HepG2 (cell line): ENCODE measurements around the gene METTL26. TPM values are rescaled to one million over a fixed set of nuclear protein-coding genes. Genes with fewer than 3 reads are reported as not detected.

Source experiments
- EEA1 ChIP-seq: sonication (generic); formaldehyde crosslinking; IDR thresholded peaks from 2 replicates; pipeline ENCODE4 v1.5.1; 2020; ENCODE audit warnings: mild to moderate bottlenecking, missing genetic modification reagents, borderline replicate concordance
- FIP1L1 ChIP-seq: fragments of 200-400 bp; formaldehyde crosslinking; IDR thresholded peaks from 2 replicates; pipeline ENCODE4 v1.6.1; 2018; ENCODE audit warnings: low read depth, mild to moderate bottlenecking, low read length, moderate library complexity, borderline replicate concordance; ENCODE audit not compliant: insufficient read depth
- FOXO4 ChIP-seq: sonication (generic); formaldehyde crosslinking; conservative IDR thresholded peaks from 2 replicates; pipeline ENCODE4 v1.8.1; 2023; ENCODE audit warnings: missing genetic modification reagents
- FOXP4 ChIP-seq: sonication (generic); formaldehyde crosslinking; IDR thresholded peaks from 2 replicates; pipeline ENCODE4 v1.4.0; 2020; ENCODE audit warnings: missing genetic modification reagents
- GATAD2A ChIP-seq: IDR thresholded peaks from 2 replicates; pipeline ENCODE4 v1.6.1; 2016
- HNF4A ChIP-seq: sonication (generic); formaldehyde crosslinking; IDR thresholded peaks from 2 replicates; pipeline ENCODE4 v1.4.0; 2020; ENCODE audit warnings: missing genetic modification reagents
- HNRNPL ChIP-seq: fragments of 200-400 bp; formaldehyde crosslinking; IDR thresholded peaks from 2 replicates; pipeline ENCODE4 v1.6.1; 2017; ENCODE audit warnings: mild to moderate bottlenecking, low read depth, low read length
- IRX3 ChIP-seq: sonication (generic); formaldehyde crosslinking; IDR thresholded peaks from 2 replicates; pipeline ENCODE4 v1.8.1; 2023; ENCODE audit warnings: mild to moderate bottlenecking, low read depth, missing genetic modification reagents, borderline replicate concordance
- KAT7 ChIP-seq: IDR thresholded peaks from 2 replicates; pipeline ENCODE4 v1.6.1; 2018; ENCODE audit warnings: borderline replicate concordance, missing compliant biosample characterization
- MTA3 ChIP-seq: sonication (generic); formaldehyde crosslinking; IDR thresholded peaks from 2 replicates; pipeline ENCODE4 v1.4.0; 2020; ENCODE audit warnings: missing genetic modification reagents
- ONECUT2 ChIP-seq: sonication (generic); formaldehyde crosslinking; IDR thresholded peaks from 2 replicates; pipeline ENCODE4 v1.4.0; 2020; ENCODE audit warnings: missing genetic modification reagents
- SNAPC2 ChIP-seq: sonication (generic); formaldehyde crosslinking; IDR thresholded peaks from 2 replicates; pipeline ENCODE4 v1.8.1; 2022; ENCODE audit warnings: mild to moderate bottlenecking, missing genetic modification reagents
- ZBED4 ChIP-seq: sonication (generic); formaldehyde crosslinking; IDR thresholded peaks from 2 replicates; pipeline ENCODE4 v1.4.0; 2020; ENCODE audit warnings: missing genetic modification reagents, borderline replicate concordance
- ZFAT ChIP-seq: sonication (generic); formaldehyde crosslinking; conservative IDR thresholded peaks from 2 replicates; pipeline ENCODE4 v1.8.1; 2023; ENCODE audit warnings: missing genetic modification reagents, inconsistent platforms
- ZFP1 ChIP-seq: IDR thresholded peaks from 2 replicates; pipeline ENCODE4 v1.6.1; 2016
- ZFX ChIP-seq: sonication (generic); formaldehyde crosslinking; IDR thresholded peaks from 2 replicates; pipeline ENCODE4 v1.4.0; 2020; ENCODE audit warnings: mild to moderate bottlenecking, low read depth, missing genetic modification reagents, moderate library complexity
- ZNF256 ChIP-seq: sonication (generic); formaldehyde crosslinking; conservative IDR thresholded peaks from 2 replicates; pipeline ENCODE4 v1.4.0; 2020; ENCODE audit warnings: missing genetic modification reagents
- ZNF34 ChIP-seq: sonication (generic); formaldehyde crosslinking; IDR thresholded peaks from 2 replicates; pipeline ENCODE4 v1.4.0; 2020; ENCODE audit warnings: mild to moderate bottlenecking, missing genetic modification reagents, borderline replicate concordance
- ZNF496 ChIP-seq: sonication (generic); formaldehyde crosslinking; IDR thresholded peaks from 2 replicates; pipeline ENCODE4 v1.8.1; 2023; ENCODE audit warnings: mild to moderate bottlenecking, moderate library complexity, missing genetic modification reagents; ENCODE audit not compliant: insufficient replicate concordance
- ZNF530 ChIP-seq: sonication (generic); formaldehyde crosslinking; IDR thresholded peaks from 2 replicates; pipeline ENCODE4 v1.5.0; 2020; ENCODE audit warnings: low read depth, mild to moderate bottlenecking, missing genetic modification reagents
- ZNF552 ChIP-seq: sonication (generic); formaldehyde crosslinking; IDR thresholded peaks from 2 replicates; pipeline ENCODE4 v1.9.0; 2022; ENCODE audit warnings: missing genetic modification reagents, mild to moderate bottlenecking, borderline replicate concordance
- ZNF841 ChIP-seq: sonication (generic); formaldehyde crosslinking; IDR thresholded peaks from 2 replicates; pipeline ENCODE4 v1.8.1; 2023; ENCODE audit warnings: missing genetic modification reagents, borderline replicate concordance
- polyA plus RNA-seq, 8 experiments: library from polyadenylated mRNA; depleted of rRNA in 3 of 8; stranded (reverse) in 7 of 8; unstranded in 1 of 8; fragments of >200 nt; fragmentation: Illumina TruSeq in 4 of 8; extraction: Trizol in 4 of 8; gene quantifications; 2 replicates each; pipeline versions ENCODE4 v1.2.1 to v1.2.3, GENCODE V29; 2011 to 2016; ENCODE audit warnings: low read depth in 4 of 8, missing spikeins in 1 of 8, mixed read lengths in 1 of 8; ENCODE audit not compliant: insufficient read depth in 1 of 8
- total RNA-seq, 5 experiments: library from RNA; depleted of rRNA; stranded (reverse); fragments of >200 nt; fragmentation: Illumina TruSeq; extraction: Trizol; gene quantifications; 2 replicates each; pipeline ENCODE4 v1.2.3, GENCODE V29; 2016; ENCODE audit warnings: low read depth in 1 of 5

Gene METTL26
- total and polyA plus RNA-seq, 2 of the 13 experiments (the other 11 are each of a cell fraction or from before 2014, with no cell fraction given) = 65.5 to 70.1 TPM

GRCh38 chr16:642189-643049 lies 6.3 kb upstream of the METTL26 start (continued):
- TF ChIP-seq ZNF552 = 0 out of 2 replicates have a peak, but pooled peaks have one; percentile 41
- no peak for TF ChIP-seq IRX3 (CRISPR knock-in tag)
- no peak for TF ChIP-seq EEA1 (CRISPR knock-in tag)
- TF ChIP-seq SNAPC2 (CRISPR knock-in tag) = 0 out of 2 replicates have a peak, but pooled peaks have one; percentile 57
- TF ChIP-seq FOXP4 = no peak
- no peak for TF ChIP-seq ZNF34
- no peak for TF ChIP-seq ZNF496 (CRISPR knock-in tag)
- no peak for TF ChIP-seq ZFAT
- no peak for TF ChIP-seq FOXO4 (CRISPR knock-in tag)
- peak; percentile 95 for TF ChIP-seq ZBED4 (CRISPR knock-in tag)
- 0 out of 2 replicates have a peak, but pooled peaks have one; percentile 26 for TF ChIP-seq HNRNPL
- peak; percentile 87 for TF ChIP-seq ZFX (CRISPR knock-in tag)
- TF ChIP-seq ZNF530 (CRISPR knock-in tag) = 0 out of 2 replicates have a peak, but pooled peaks have one; percentile 58
- no peak for TF ChIP-seq ONECUT2 (CRISPR knock-in tag)
- TF ChIP-seq ZFP1 (CRISPR knock-in tag) = no peak
- TF ChIP-seq MTA3 (CRISPR knock-in tag) = no peak
- no peak for TF ChIP-seq HNF4A (CRISPR knock-in tag)
- TF ChIP-seq ZNF256 (CRISPR knock-in tag) = no peak
- TF ChIP-seq FIP1L1 = no peak
- no peak for TF ChIP-seq ZNF841 (CRISPR knock-in tag)
- peak; percentile 79; the same call in 1 of the 2 replicates for TF ChIP-seq KAT7 (CRISPR knock-in tag)
- 0 out of 2 replicates have a peak, but pooled peaks have one; percentile 29 for TF ChIP-seq GATAD2A (CRISPR knock-in tag)
